ENCODE results near the gene DOCK1. TPM values are rescaled to one million over a fixed set of nuclear protein-coding genes. Genes with fewer than 3 reads are reported as not detected.

The DOCK1 gene
- total RNA-seq, 2 donors from 2014 or later = 1.1 TPM

GRCh38 chr10:127368101-127368500 is 462.9 kb downstream of the DOCK1 start:
- DNase-seq (ENCODE audit: low spot score in 2 of 2) (no peak), ATAC-seq (no peak)
- no peaks in the 10 kb centered on the region for H3K36me3 Mint-ChIP-seq
- H3K9me3 Mint-ChIP-seq = no peaks in the 10 kb centered on the region
- H3K27ac Mint-ChIP-seq = no peak overlapping the region

GRCh38 chr10:127368929-127369328 is 463.7 kb downstream of the DOCK1 start:
- ATAC-seq = no peak
- Mint-ChIP-seq H3K9me3 (no peaks in the 10 kb centered on the region), H3K27ac (no peak overlapping the region), H3K36me3 (no peaks in the 10 kb centered on the region)
- DNase-seq (ENCODE audit: low spot score in 2 of 2) = no peak

GRCh38 chr10:127370601-127371000 is 465.4 kb downstream of the DOCK1 start:
- no peak for DNase-seq (ENCODE audit: low spot score in 2 of 2)
- H3K36me3 Mint-ChIP-seq = no peaks in the 10 kb centered on the region
- H3K9me3 Mint-ChIP-seq = no peaks in the 10 kb centered on the region
- no peak overlapping the region for H3K27ac Mint-ChIP-seq
- ATAC-seq = no peak

GRCh38 chr10:127372361-127372760 is 467.1 kb downstream of the DOCK1 start:
- DNase-seq (ENCODE audit: low spot score in 2 of 2) (no peak), ATAC-seq (no peak)
- Mint-ChIP-seq H3K27ac (no peak overlapping the region), H3K9me3 (no peaks in the 10 kb centered on the region), H3K36me3 (no peaks in the 10 kb centered on the region)

GRCh38 chr10:127374074-127374680 is 468.9 kb downstream of the DOCK1 start:
- no peak for DNase-seq (ENCODE audit: low spot score in 2 of 2)
- Mint-ChIP-seq H3K27ac (no peak overlapping the region), H3K36me3 (no peaks in the 10 kb centered on the region), H3K9me3 (no peaks in the 10 kb centered on the region)
- ATAC-seq = no peak

- no peaks in the 10 kb centered on the region for H3K36me3 Mint-ChIP-seq
- no peak overlapping the region for H3K27ac Mint-ChIP-seq
Measured at GRCh38 chr10:127374901-127375300, 469.7 kb downstream of the DOCK1 start.

GRCh38 chr10:127375461-127375860 is 470.2 kb downstream of the DOCK1 start:
- no peak for DNase-seq (ENCODE audit: low spot score in 2 of 2)
- Mint-ChIP-seq H3K27ac (no peak overlapping the region), H3K36me3 (no peaks in the 10 kb centered on the region), H3K9me3 (no peaks in the 10 kb centered on the region)
- ATAC-seq = no peak

More at GRCh38 chr10:127374901-127375300, 469.7 kb downstream of the DOCK1 start:
- no peaks in the 10 kb centered on the region for H3K9me3 Mint-ChIP-seq
- ATAC-seq (no peak), DNase-seq (ENCODE audit: low spot score in 2 of 2) (no peak)

- DNase-seq (ENCODE audit: low spot score in 2 of 2) = no peak
- no peak for ATAC-seq
- Mint-ChIP-seq H3K36me3 (no peaks in the 10 kb centered on the region), H3K9me3 (no peaks in the 10 kb centered on the region), H3K27ac (no peak overlapping the region)
Measured at GRCh38 chr10:127376071-127376470, 470.8 kb downstream of the DOCK1 start.

GRCh38 chr10:127378628-127379027 is 473.4 kb downstream of the DOCK1 start:
- Mint-ChIP-seq H3K36me3 (no peaks in the 10 kb centered on the region), H3K9me3 (no peaks in the 10 kb centered on the region), H3K27ac (no peak overlapping the region)
- no peak for ATAC-seq
- DNase-seq (ENCODE audit: low spot score in 2 of 2) = no peak

- DNase-seq (ENCODE audit: low spot score in 2 of 2) (no peak), ATAC-seq (no peak)
- H3K9me3 Mint-ChIP-seq = no peaks in the 10 kb centered on the region
- peak overlapping the region in 1 of 2 donors; percentile 77 for H3K27ac Mint-ChIP-seq
- no peaks in the 10 kb centered on the region for H3K36me3 Mint-ChIP-seq
Measured at GRCh38 chr10:127384532-127384931, 479.3 kb downstream of the DOCK1 start.

GRCh38 chr10:127385066-127385465 is 479.8 kb downstream of the DOCK1 start:
- DNase-seq (ENCODE audit: low spot score in 2 of 2) (no peak), ATAC-seq (no peak)
- no peaks in the 10 kb centered on the region for H3K36me3 Mint-ChIP-seq

GRCh38 chr10:127386606-127387327 is 481.5 kb downstream of the DOCK1 start:
- Mint-ChIP-seq H3K9me3 (no peaks in the 10 kb centered on the region), H3K27ac (no peak overlapping the region), H3K36me3 (no peaks in the 10 kb centered on the region)
- no peak for ATAC-seq
- DNase-seq (ENCODE audit: low spot score in 2 of 2) = no peak

More at GRCh38 chr10:127385066-127385465, 479.8 kb downstream of the DOCK1 start:
- Mint-ChIP-seq H3K9me3 (no peaks in the 10 kb centered on the region), H3K27ac (no peak overlapping the region)

- DNase-seq (ENCODE audit: low spot score in 2 of 2) (no peak), ATAC-seq (no peak)
- no peaks in the 10 kb centered on the region for H3K36me3 Mint-ChIP-seq
- H3K27ac Mint-ChIP-seq = no peak overlapping the region
- no peaks in the 10 kb centered on the region for H3K9me3 Mint-ChIP-seq
Measured at GRCh38 chr10:127391875-127392274, 486.6 kb downstream of the DOCK1 start.

GRCh38 chr10:127392351-127393235 is 487.4 kb downstream of the DOCK1 start:
- no peak for DNase-seq (ENCODE audit: low spot score in 2 of 2)
- no peaks in the 10 kb centered on the region for H3K36me3 Mint-ChIP-seq
- H3K27ac Mint-ChIP-seq = no peak overlapping the region
- no peaks in the 10 kb centered on the region for H3K9me3 Mint-ChIP-seq
- no peak for ATAC-seq

- ATAC-seq (no peak), DNase-seq (ENCODE audit: low spot score in 2 of 2) (no peak)
- Mint-ChIP-seq H3K9me3 (peaks cover 4% of the 10 kb centered on the region in 2 donors), H3K27ac (no peak overlapping the region), H3K36me3 (no peaks in the 10 kb centered on the region)
Measured at GRCh38 chr10:127398140-127398970, 493.1 kb downstream of the DOCK1 start.

GRCh38 chr10:127398971-127399365 is 493.7 kb downstream of the DOCK1 start:
- ATAC-seq (no peak), DNase-seq (ENCODE audit: low spot score in 2 of 2) (no peak)
- H3K36me3 Mint-ChIP-seq = no peaks in the 10 kb centered on the region
- H3K27ac Mint-ChIP-seq = no peak overlapping the region
- peaks cover 4% of the 10 kb centered on the region in 2 donors for H3K9me3 Mint-ChIP-seq

All from activated naive CD4-positive, alpha-beta T cell treated with anti-CD3 and anti-CD28 coated beads, Interleukin-2, amount 50 U/mL, for 72 hours (primary cell).